Adrenal gland (tissue), 5 donors: ENCODE data around the gene PCP4.

Source experiments
- POLR2A ChIP-seq, 2 donors: fragments of 450-650 bp; IDR thresholded peaks; one replicate each; pipeline ENCODE4 v1.6.1; 2017; ENCODE audit warnings: antibody characterized with exemption in 2 of 2, mild to moderate bottlenecking in 2 of 2, moderate library complexity in 1 of 2
- TF ChIP-seq, protein P1 (sequence below), 6 experiments: fragments of 450-650 bp in 4 of 6; fragments of 200-600 bp in 2 of 6; sonication (generic) in 1 of 6; IDR thresholded peaks; 1 replicate in 5 of 6; 2 replicates in 1 of 6; pipeline versions ENCODE4 v1.5.1 to v1.8.0; 2016 to 2021; ENCODE audit warnings: antibody characterized with exemption in 6 of 6, mild to moderate bottlenecking in 2 of 6, moderate library complexity in 1 of 6
- donor health status: DM: no; HTN: no; CAD: no.

- TF ChIP-seq, protein P1, sequence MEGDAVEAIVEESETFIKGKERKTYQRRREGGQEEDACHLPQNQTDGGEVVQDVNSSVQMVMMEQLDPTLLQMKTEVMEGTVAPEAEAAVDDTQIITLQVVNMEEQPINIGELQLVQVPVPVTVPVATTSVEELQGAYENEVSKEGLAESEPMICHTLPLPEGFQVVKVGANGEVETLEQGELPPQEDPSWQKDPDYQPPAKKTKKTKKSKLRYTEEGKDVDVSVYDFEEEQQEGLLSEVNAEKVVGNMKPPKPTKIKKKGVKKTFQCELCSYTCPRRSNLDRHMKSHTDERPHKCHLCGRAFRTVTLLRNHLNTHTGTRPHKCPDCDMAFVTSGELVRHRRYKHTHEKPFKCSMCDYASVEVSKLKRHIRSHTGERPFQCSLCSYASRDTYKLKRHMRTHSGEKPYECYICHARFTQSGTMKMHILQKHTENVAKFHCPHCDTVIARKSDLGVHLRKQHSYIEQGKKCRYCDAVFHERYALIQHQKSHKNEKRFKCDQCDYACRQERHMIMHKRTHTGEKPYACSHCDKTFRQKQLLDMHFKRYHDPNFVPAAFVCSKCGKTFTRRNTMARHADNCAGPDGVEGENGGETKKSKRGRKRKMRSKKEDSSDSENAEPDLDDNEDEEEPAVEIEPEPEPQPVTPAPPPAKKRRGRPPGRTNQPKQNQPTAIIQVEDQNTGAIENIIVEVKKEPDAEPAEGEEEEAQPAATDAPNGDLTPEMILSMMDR (IDR thresholded peaks at IDR 0.05) = no peak
- TF ChIP-seq POLR2A (IDR thresholded peaks at IDR 0.05) = no peak
These were observed 51.3 kb downstream of the PCP4 start for GRCh38 chr21:39918558-39918957.
